PC-3 (cell line): ENCODE data around the gene DLX2. TPM values are rescaled to one million over a fixed set of nuclear protein-coding genes. Genes with fewer than 3 reads are reported as not detected.

Source experiments
- ATAC-seq: fragments of 200-7000 bp; cut with Tn5 transposase; 2 replicates; pipeline ENCODE4 v1.9.1; 2020; ENCODE audit warnings: mild to moderate bottlenecking, moderate library complexity
- BruUV-seq: library from RNA; stranded (reverse); fragments of 400-500 nt; replicated peaks from 2 replicates; lab custom pipeline; 2021; lab: Mats Ljungman, UMichigan
- CTCF ChIA-PET: fragments of 300-600 bp; sonication (Branson Sonifier 250); formaldehyde crosslinking; loops from one replicate; lab custom pipeline; 2022; ENCODE audit warnings: antibody characterized with exemption; lab: Charles Lee
- POLR2A ChIA-PET: fragments of 300-600 bp; sonication (Branson Sonifier 250); formaldehyde crosslinking; loops from one replicate; lab custom pipeline; 2022; ENCODE audit warnings: antibody characterized with exemption; ENCODE audit not compliant: unreplicated experiment; lab: Charles Lee
- DNase-seq: peaks from one replicate; pipeline ENCODE4 v3.0.0-alpha.2; 2015
- H2AFZ ChIP-seq: fragments of 300-600 bp; sonication (generic); 2 replicates; pipeline ENCODE4 v1.6.0; 2016; ENCODE audit warnings: antibody characterized with exemption, low read length
- H3F3A ChIP-seq: fragments of 300-600 bp; sonication (generic); one replicate; pipeline ENCODE4 v1.6.0; 2017; ENCODE audit warnings: antibody characterized with exemption, low read length, control low read depth, mild to moderate bottlenecking; ENCODE audit not compliant: unreplicated experiment
- H3K27ac ChIP-seq: fragments of 300-600 bp; sonication (generic); 2 replicates; pipeline ENCODE4 v1.5.1; 2016; ENCODE audit warnings: mild to moderate bottlenecking, low read length
- H3K27me3 ChIP-seq: fragments of 300-600 bp; sonication (generic); 2 replicates; pipeline ENCODE4 v1.6.1; 2016; ENCODE audit warnings: low read length, mixed read lengths
- H3K36me3 ChIP-seq: fragments of 300-600 bp; sonication (generic); 2 replicates; pipeline ENCODE4 v1.6.1; 2016; ENCODE audit warnings: low read depth, mixed run types, low read length, mixed read lengths
- H3K4me1 ChIP-seq: fragments of 300-600 bp; sonication (generic); 2 replicates; pipeline ENCODE4 v1.5.1; 2016; ENCODE audit warnings: low read length; ENCODE audit not compliant: insufficient read depth
- H3K4me2 ChIP-seq: fragments of 300-600 bp; sonication (generic); 2 replicates; pipeline ENCODE4 v1.6.0; 2016; ENCODE audit warnings: low read length
- H3K4me3 ChIP-seq: fragments of 300-600 bp; sonication (generic); 2 replicates; pipeline ENCODE4 v1.5.1; 2016; ENCODE audit warnings: mild to moderate bottlenecking, low read length, mixed read lengths
- H3K79me2 ChIP-seq: fragments of 300-600 bp; sonication (generic); 2 replicates; pipeline ENCODE4 v1.6.1; 2017; ENCODE audit warnings: low read length, mixed read lengths
- H3K9ac ChIP-seq: fragments of 300-600 bp; sonication (generic); 2 replicates; pipeline ENCODE4 v1.6.0; 2016; ENCODE audit warnings: mild to moderate bottlenecking, low read length
- H3K9me2 ChIP-seq: fragments of 300-600 bp; sonication (generic); replicated peaks from 2 replicates; pipeline ENCODE4 v1.6.1; 2016; ENCODE audit warnings: mixed run types, low read length, mixed read lengths
- H3K9me3 ChIP-seq: fragments of 300-600 bp; sonication (generic); 2 replicates; pipeline ENCODE4 v1.6.1; 2016; ENCODE audit warnings: low read length, mixed read lengths
- H4K20me1 ChIP-seq: fragments of 300-600 bp; sonication (generic); 2 replicates; pipeline ENCODE4 v1.6.1; 2016; ENCODE audit warnings: low read length, mixed read lengths
- CTCF ChIP-seq: fragments of 300-600 bp; sonication (generic); conservative IDR thresholded peaks from 2 replicates; pipeline ENCODE4 v1.5.1; 2017; ENCODE audit warnings: antibody characterized with exemption, low read depth, mild to moderate bottlenecking, low read length
- EZH2 ChIP-seq: fragments of 300-600 bp; sonication (generic); IDR thresholded peaks from one replicate; pipeline ENCODE4 v1.6.1; 2017; ENCODE audit warnings: antibody characterized with exemption, mild to moderate bottlenecking, low read length; ENCODE audit not compliant: unreplicated experiment
- EZH2phosphoT487 ChIP-seq: fragments of 300-600 bp; sonication (generic); IDR thresholded peaks from 2 replicates; pipeline ENCODE4 v1.6.1; 2018; ENCODE audit warnings: mild to moderate bottlenecking, antibody characterized with exemption, low read length, borderline replicate concordance
- intact Hi-C: fragments of 100-400 bp; cut with micrococcal nuclease; formaldehyde crosslinking; loops from 2 replicates; pipeline ENCODE4 v1.9.0; 2023
- total RNA-seq: library from RNA; depleted of rRNA; stranded (reverse); fragments of >200 nt; gene quantifications from 2 replicates; pipeline ENCODE4 v1.2.3, GENCODE V29; 2014

The DLX2 gene
- total RNA-seq, 1 experiment from 2014 or later, result 1.4 TPM

GRCh38 chr2:172098287-172098649, 4.4 kb downstream of the DLX2 start:
- POLR2A ChIA-PET, result no interaction called here
- Histone ChIP-seq H3K9me3 (no peaks in the 10 kb centered on the region), H3F3A (peaks cover 6% of the 10 kb centered on the region), H3K79me2 (no peaks in the 10 kb centered on the region), H3K4me1 (peaks cover 37% of the 10 kb centered on the region), H3K9me2 (no peaks in the 10 kb centered on the region), H3K36me3 (no peaks in the 10 kb centered on the region), H3K27ac (peak overlapping the region; percentile 93), H3K27me3 (no peaks in the 10 kb centered on the region), H2AFZ (peak overlapping the region; percentile 60; the same call in 1 of the 2 replicates), H3K4me3 (peak overlapping the region; percentile 66; the same call in 1 of the 2 replicates), H3K4me2 (peak overlapping the region; percentile 93), H4K20me1 (no peaks in the 10 kb centered on the region), H3K9ac (peak overlapping the region; percentile 90)
- DNase-seq, result no peak
- ATAC-seq, result no peak
- TF ChIP-seq EZH2, result no peak
- intact Hi-C loops, result loop anchor here (2.0 kb wide), 1 partner anchor 13 kb away; the partner anchor contains the start of gene DLX1
- CTCF ChIA-PET, result no interaction called here
- no TSS peak for BruUV-seq

- Histone ChIP-seq H3K27me3 (no peaks in the 10 kb centered on the region), H2AFZ (peak overlapping the region; percentile 97; the same call in 1 of the 2 replicates), H3K36me3 (no peaks in the 10 kb centered on the region), H3K79me2 (no peaks in the 10 kb centered on the region), H4K20me1 (no peaks in the 10 kb centered on the region), H3K4me3 (peak overlapping the region; percentile 97), H3K9me3 (no peaks in the 10 kb centered on the region), H3K9me2 (no peaks in the 10 kb centered on the region), H3K4me1 (peaks cover 35% of the 10 kb centered on the region), H3F3A (peaks cover 6% of the 10 kb centered on the region), H3K27ac (peak overlapping the region; percentile 93), H3K9ac (peak overlapping the region; percentile 90), H3K4me2 (peak overlapping the region; percentile 100)
- ChIA-PET CTCF (no interaction called here), POLR2A (no interaction called here)
- DNase-seq (peak; percentile 35), ATAC-seq (no peak)
- TF ChIP-seq EZH2phosphoT487 (no peak), EZH2 (no peak), CTCF (no peak)
- intact Hi-C loops, result loop anchor here (2.0 kb wide), 1 partner anchor 13 kb away; the partner anchor contains the start of gene DLX1
- no TSS peak for BruUV-seq
These were observed 5.1 kb downstream of the DLX2 start for GRCh38 chr2:172097557-172098131.

GRCh38 chr2:172096626-172097547, 5.8 kb downstream of the DLX2 start:
- POLR2A ChIA-PET, result interaction anchor here (0.6 to 0.8 kb wide), 2 partner anchors 11 to 17 kb away, joined by 3 to 5 read pairs; partner anchors contain the start of gene DLX1
- intact Hi-C loops, result no loop called here
- Histone ChIP-seq H3K27ac (peak overlapping the region; percentile 93), H3K4me3 (peak overlapping the region; percentile 97), H3K4me2 (peak overlapping the region; percentile 100), H3K27me3 (no peaks in the 10 kb centered on the region), H2AFZ (peak overlapping the region; percentile 97), H3K9me3 (no peaks in the 10 kb centered on the region), H4K20me1 (no peaks in the 10 kb centered on the region), H3K4me1 (peaks cover 31% of the 10 kb centered on the region), H3F3A (peaks cover 6% of the 10 kb centered on the region), H3K9me2 (no peaks in the 10 kb centered on the region), H3K79me2 (no peaks in the 10 kb centered on the region), H3K9ac (peak overlapping the region; percentile 90), H3K36me3 (no peaks in the 10 kb centered on the region)
- ATAC-seq, result peak; percentile 23
- TF ChIP-seq CTCF, result no peak
- TF ChIP-seq EZH2, result no peak
- no peak for TF ChIP-seq EZH2phosphoT487
- CTCF ChIA-PET, result no interaction called here
- DNase-seq, result peak; percentile 68
- no TSS peak for BruUV-seq
